Keratinocyte (primary cell): ENCODE data around the gene WDR7. TPM values are rescaled to one million over a fixed set of nuclear protein-coding genes. Genes with fewer than 3 reads are reported as not detected.

Experiments
- DNase-seq: peaks from one replicate; pipeline ENCODE4 v3.0.0-alpha.2; 2011; ENCODE audit warnings: low read depth, missing footprints, low spot score
- FAIRE-seq: peaks from 2 replicates; lab custom pipeline; 2011; peaks lifted over from hg19 to GRCh38; lab: Jason Lieb, UNC
- H2AFZ ChIP-seq: 2 replicates; pipeline ENCODE4 v1.6.0; 2012; ENCODE audit warnings: low read length, control low read depth, inconsistent platforms; ENCODE audit not compliant: control insufficient read depth
- H3K27ac ChIP-seq: 2 replicates; pipeline ENCODE4 v1.5.1; 2011; ENCODE audit warnings: low read length; ENCODE audit not compliant: control insufficient read depth, insufficient read depth
- H3K27me3 ChIP-seq: 3 replicates; pipeline ENCODE4 v1.6.0; 2011; ENCODE audit warnings: low read length; ENCODE audit not compliant: control insufficient read depth, insufficient read depth; ENCODE audit errors: extremely low read depth
- H3K36me3 ChIP-seq, 2 experiments: 2 replicates in 1 of 2; 3 replicates in 1 of 2; pipeline ENCODE4 v1.5.1; 2011; ENCODE audit warnings: low read length in 2 of 2, mild to moderate bottlenecking in 1 of 2; ENCODE audit not compliant: control insufficient read depth in 2 of 2, insufficient read depth in 2 of 2; ENCODE audit errors: extremely low read depth in 1 of 2
- H3K4me1 ChIP-seq: 3 replicates; pipeline ENCODE4 v1.5.1; 2011; ENCODE audit warnings: low read length; ENCODE audit not compliant: control insufficient read depth, insufficient read depth; ENCODE audit errors: extremely low read depth
- H3K4me2 ChIP-seq: 3 replicates; pipeline ENCODE4 v1.6.0; 2011; ENCODE audit warnings: low read depth, low read length; ENCODE audit not compliant: control insufficient read depth, insufficient read depth; ENCODE audit errors: extremely low read depth
- H3K4me3 ChIP-seq, 3 experiments: fragments of 200-600 bp in 1 of 3; sonication (generic) in 1 of 3; 2 replicates in 2 of 3; 3 replicates in 1 of 3; pipeline ENCODE4 v1.5.1; 2011 to 2016; ENCODE audit warnings: low read length in 3 of 3, mild to moderate bottlenecking in 3 of 3, control low read depth in 2 of 3, inconsistent platforms in 1 of 3, low read depth in 1 of 3, mixed read lengths in 1 of 3, mixed run types in 1 of 3, moderate library complexity in 1 of 3; ENCODE audit not compliant: control insufficient read depth in 2 of 3, insufficient read depth in 2 of 3; ENCODE audit errors: extremely low read depth in 1 of 3
- H3K79me2 ChIP-seq: 2 replicates; pipeline ENCODE4 v1.6.0; 2012; ENCODE audit warnings: low read length; ENCODE audit not compliant: control insufficient read depth, insufficient read depth
- H3K9ac ChIP-seq: 3 replicates; pipeline ENCODE4 v1.6.0; 2011; ENCODE audit warnings: low read length; ENCODE audit not compliant: control insufficient read depth, insufficient read depth; ENCODE audit errors: extremely low read depth
- H3K9me1 ChIP-seq: 3 replicates; pipeline ENCODE4 v1.6.0; 2011; ENCODE audit warnings: low read length; ENCODE audit not compliant: control insufficient read depth, insufficient read depth; ENCODE audit errors: extremely low read depth
- H3K9me3 ChIP-seq: 2 replicates; pipeline ENCODE4 v1.5.1; 2012; ENCODE audit warnings: low read depth, low read length; ENCODE audit not compliant: control insufficient read depth
- H4K20me1 ChIP-seq: 3 replicates; pipeline ENCODE4 v1.6.0; 2011; ENCODE audit warnings: low read length; ENCODE audit not compliant: control insufficient read depth, insufficient read depth; ENCODE audit errors: extremely low read depth
- CTCF ChIP-seq, 3 experiments: IDR thresholded peaks in 1 of 3; conservative IDR thresholded peaks in 1 of 3; optimal IDR thresholded peaks in 1 of 3; 2 replicates in 2 of 3; 3 replicates in 1 of 3; pipeline versions ENCODE3 to v1.5.1; 2011; ENCODE audit warnings: low read length in 3 of 3, mild to moderate bottlenecking in 3 of 3, moderate library complexity in 2 of 3, control low read depth in 1 of 3, inconsistent platforms in 1 of 3; ENCODE audit not compliant: insufficient read depth in 2 of 3; ENCODE audit errors: extremely low read depth in 1 of 3
- EZH2 ChIP-seq: IDR thresholded peaks from one replicate; pipeline ENCODE4 v1.6.1; 2012; ENCODE audit warnings: inconsistent platforms, mild to moderate bottlenecking, low read length, moderate library complexity
- dilution Hi-C: fragments of 300-500 bp; cut with MboI; formaldehyde crosslinking; loops from one replicate; pipeline ENCODE4 v1.7.0; 2020; ENCODE audit warnings: low sequenced_read_pairs; ENCODE audit not compliant: extremely low pct_ligation_motif_present
- polyA plus RNA-seq, 5 experiments: library from polyadenylated mRNA; depleted of rRNA in 3 of 5; stranded (reverse) in 3 of 5; stranded (forward) in 1 of 5; unstranded in 1 of 5; fragments of >200 nt; gene quantifications; 1 replicate in 1 of 5; 2 replicates in 3 of 5; 3 replicates in 1 of 5; pipeline versions ENCODE4 v1.2.1 to v1.2.3, GENCODE V29; 2011 to 2012; ENCODE audit warnings: missing spikeins in 2 of 5, low read depth in 1 of 5, low replicate concordance in 1 of 5

The WDR7 gene
- polyA plus RNA-seq, 1 donor (not counting 4 experiments of a cell fraction or from before 2014, with no cell fraction given) = 6.9 TPM

DNA sequence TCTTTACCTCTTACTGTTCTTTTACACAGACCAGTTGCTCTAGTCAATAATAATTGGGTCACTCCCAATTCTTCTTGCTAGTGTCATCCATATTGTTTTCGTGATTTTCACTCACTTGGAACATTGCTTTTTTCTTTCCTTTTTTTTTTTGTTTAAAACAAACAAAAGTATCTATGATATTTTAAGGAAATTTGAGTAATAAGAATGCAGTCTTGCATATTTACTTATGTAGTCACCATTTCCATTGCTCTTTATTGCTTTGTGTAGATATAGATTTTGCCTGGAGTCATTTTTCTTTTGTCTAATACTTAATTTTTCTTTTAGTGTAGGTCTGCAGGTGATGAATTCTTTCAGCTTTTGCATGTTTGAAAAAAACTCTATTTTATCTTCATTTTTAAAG, 71.9 kb downstream of the WDR7 start:
- TF ChIP-seq EZH2 (no peak), CTCF (optimal IDR thresholded peaks at IDR 0.05 in 1 of 3, IDR thresholded peaks at IDR 0.05 in 1 of 3, conservative IDR thresholded peaks at IDR 0.05 in 1 of 3; ENCODE audit: extremely low read depth in 1 of 3, insufficient read depth in 2 of 3, low read length in 3 of 3) (no peak)
- H3K9ac ChIP-seq = no peak overlapping the region
- no peaks in the 10 kb centered on the region for H3K79me2 ChIP-seq
- H3K27ac ChIP-seq = no peak overlapping the region
- H3K4me3 ChIP-seq = no peak overlapping the region
- H3K36me3 ChIP-seq = peaks cover 0 to 1% of the 10 kb centered on the region in 2 experiments
- H3K4me2 ChIP-seq = no peak overlapping the region
- H3K9me1 ChIP-seq = no peaks in the 10 kb centered on the region
- dilution Hi-C loops = no loop called here
- H2AFZ ChIP-seq = no peak overlapping the region
- H4K20me1 ChIP-seq = no peaks in the 10 kb centered on the region
- DNase-seq (no peak), FAIRE-seq (no peak)
- H3K9me3 ChIP-seq = no peaks in the 10 kb centered on the region
- H3K4me1 ChIP-seq = no peaks in the 10 kb centered on the region
- H3K27me3 ChIP-seq = no peaks in the 10 kb centered on the region

DNA sequence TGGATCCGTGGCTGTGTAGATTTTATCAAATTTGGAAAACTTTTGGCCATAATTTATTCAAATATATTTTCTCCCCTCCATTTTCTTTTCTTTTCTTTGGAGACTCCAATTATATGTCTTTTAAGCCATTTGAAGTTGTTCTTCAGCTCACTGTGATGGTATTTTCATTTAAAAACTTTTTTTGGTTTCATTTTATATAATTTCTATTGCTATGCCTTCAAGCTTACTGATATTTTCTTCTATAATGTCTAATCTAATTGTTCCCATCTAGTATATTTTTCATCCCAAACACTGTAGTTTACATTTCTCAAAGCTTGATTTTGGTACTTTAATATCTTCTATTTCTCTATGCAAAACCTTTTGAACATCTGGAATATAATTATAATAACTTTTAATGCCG, 72.5 kb downstream of the WDR7 start:
- peaks cover 0 to 1% of the 10 kb centered on the region in 2 experiments for H3K36me3 ChIP-seq
- H4K20me1 ChIP-seq = no peaks in the 10 kb centered on the region
- no peak for DNase-seq
- no peak for TF ChIP-seq CTCF (optimal IDR thresholded peaks at IDR 0.05 in 1 of 3, IDR thresholded peaks at IDR 0.05 in 1 of 3, conservative IDR thresholded peaks at IDR 0.05 in 1 of 3; ENCODE audit: extremely low read depth in 1 of 3, insufficient read depth in 2 of 3, low read length in 3 of 3)
- TF ChIP-seq EZH2 = no peak
- H3K27me3 ChIP-seq = no peaks in the 10 kb centered on the region
- H3K4me1 ChIP-seq = no peaks in the 10 kb centered on the region
- H3K27ac ChIP-seq = no peak overlapping the region
- dilution Hi-C loops = no loop called here
- H3K9me1 ChIP-seq = no peaks in the 10 kb centered on the region
- no peaks in the 10 kb centered on the region for H3K9me3 ChIP-seq
- no peak for FAIRE-seq
- H3K9ac ChIP-seq = no peak overlapping the region
- no peak overlapping the region for H3K4me3 ChIP-seq
- no peak overlapping the region for H2AFZ ChIP-seq
- H3K4me2 ChIP-seq = no peak overlapping the region
- no peaks in the 10 kb centered on the region for H3K79me2 ChIP-seq
